Omental fat pad (tissue), 4 donors: ENCODE measurements around the gene CLASRP. TPM values are rescaled to one million over a fixed set of nuclear protein-coding genes. Genes with fewer than 3 reads are reported as not detected.

Source experiments
- ATAC-seq: fragments of 150-250 bp; one replicate; pipeline ENCODE4 v1.9.1; 2016; ENCODE audit warnings: mild to moderate bottlenecking, moderate library complexity; ENCODE audit not compliant: low FRiP score
- DNase-seq: peaks from one replicate; pipeline ENCODE4 v3.0.0-alpha.2; 2019; ENCODE audit warnings: low spot score
- CTCF ChIP-seq, 3 donors: fragments of 450-650 bp; IDR thresholded peaks; one replicate each; pipeline ENCODE4 v1.5.1; 2016 to 2017; ENCODE audit warnings: antibody characterized with exemption in 3 of 3, mild to moderate bottlenecking in 3 of 3, moderate library complexity in 2 of 3
- total RNA-seq, 4 donors: library from RNA; depleted of rRNA; stranded (reverse); fragments of >200 nt; gene quantifications; one replicate each; pipeline ENCODE4 v1.1.0, GENCODE V29; 2016

Gene CLASRP
- total RNA-seq, 4 donors from 2014 or later = 49.3 to 78.2 (median 73.4) TPM

DNA sequence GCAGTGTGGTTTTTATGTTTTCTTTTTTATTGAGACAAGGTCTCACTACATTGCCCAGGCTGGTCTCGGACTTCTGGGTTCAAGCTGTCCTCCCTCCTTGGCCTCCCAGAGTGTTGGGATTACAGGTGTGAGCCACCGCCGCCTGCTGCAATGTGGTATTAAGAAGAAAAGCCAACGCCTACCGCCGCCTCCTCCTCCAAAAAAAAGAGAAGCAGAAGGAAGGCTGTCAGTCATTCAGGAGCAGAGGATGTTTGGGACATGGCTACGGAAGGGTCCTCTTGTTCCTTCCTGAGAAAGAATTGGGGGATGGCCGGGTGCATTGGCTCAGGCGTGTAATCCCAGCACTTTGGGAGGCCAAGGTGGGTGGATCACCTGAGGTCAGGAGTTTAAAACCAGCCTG, 55.3 kb downstream of the CLASRP start:
- DNase-seq (no peak), ATAC-seq (no peak)
- TF ChIP-seq CTCF (IDR thresholded peaks at IDR 0.05) = no peak

GRCh38 chr19:45094707-45095106, 55.9 kb downstream of the CLASRP start:
- no peak for TF ChIP-seq CTCF (IDR thresholded peaks at IDR 0.05)
- no peak for DNase-seq
- no peak for ATAC-seq

- DNase-seq (no peak), ATAC-seq (no peak)
- no peak for TF ChIP-seq CTCF (IDR thresholded peaks at IDR 0.05)
Observed at GRCh38 chr19:45095496-45096413, 56.9 kb downstream of the CLASRP start.

- TF ChIP-seq CTCF (IDR thresholded peaks at IDR 0.05) = no peak
- DNase-seq (no peak), ATAC-seq (no peak)
Observed at GRCh38 chr19:45096700-45097099, 57.9 kb downstream of the CLASRP start.

DNA sequence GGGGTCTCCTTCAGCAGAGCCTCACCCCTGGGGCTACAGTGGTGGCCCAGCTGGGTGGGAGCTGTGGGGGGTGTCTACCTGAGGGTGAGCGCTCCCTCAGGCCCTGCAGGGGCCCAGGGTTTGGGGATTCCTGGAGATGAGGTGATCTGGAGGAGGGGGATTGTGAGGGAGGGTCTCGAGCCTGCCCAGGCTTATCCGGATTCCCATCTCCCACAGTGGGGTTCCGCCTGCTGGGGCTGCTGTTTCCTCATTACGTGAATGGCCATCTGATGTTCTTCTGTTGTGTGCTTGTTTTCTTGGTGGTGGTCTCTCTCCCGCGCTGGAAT, 58.6 kb downstream of the CLASRP start:
- no peak for ATAC-seq
- no peak for DNase-seq
- TF ChIP-seq CTCF (IDR thresholded peaks at IDR 0.05) = no peak

DNA sequence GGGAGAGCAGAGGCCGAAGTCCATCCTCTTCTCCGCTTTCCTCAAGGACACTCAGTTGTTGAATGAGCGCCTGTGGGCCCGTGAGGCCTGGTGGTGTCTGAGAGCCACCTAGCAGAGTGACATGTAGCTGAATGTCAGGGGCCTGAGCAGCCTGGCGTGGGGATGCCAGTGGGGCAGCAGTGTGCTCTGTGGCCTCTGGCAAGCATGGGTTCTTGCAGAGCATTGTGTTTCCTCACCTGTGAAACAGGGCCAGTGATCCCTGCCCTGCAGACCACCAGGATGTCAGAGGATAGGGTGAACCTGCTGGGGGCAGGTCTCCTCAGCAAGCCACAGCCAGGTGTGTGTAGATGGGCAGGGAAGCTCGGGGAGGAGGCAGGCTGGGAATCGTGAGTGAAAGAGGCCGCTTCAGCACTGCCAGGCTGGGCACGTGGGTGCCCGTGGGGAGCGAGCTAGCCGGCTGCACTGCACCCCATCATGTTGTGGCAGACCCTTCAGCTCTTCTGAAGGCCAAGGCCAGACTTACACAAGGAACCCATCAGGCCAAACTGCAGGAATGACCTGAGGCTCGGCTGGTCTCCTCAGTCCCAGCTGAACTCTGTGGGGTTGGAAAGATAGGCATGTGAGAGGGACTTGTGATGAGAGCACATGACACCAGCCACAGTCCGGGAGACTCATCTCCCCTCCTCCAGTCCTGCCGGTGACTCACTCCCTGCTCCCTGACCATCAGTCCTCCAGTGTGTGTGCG, 59.1 kb downstream of the CLASRP start:
- ATAC-seq (peak; percentile 67), DNase-seq (no peak)
- TF ChIP-seq CTCF (IDR thresholded peaks at IDR 0.05) = no peak
